ENCODE data around the gene VPS33A. TPM values are rescaled to one million over a fixed set of nuclear protein-coding genes. Genes with fewer than 3 reads are reported as not detected.
"Not testable (repeated sequence)": the region's sequence is repeated elsewhere in the genome, so short reads cannot be mapped to it uniquely, and the experiment has no call there.

The VPS33A gene
- total and polyA plus RNA-seq, 10 of the 15 experiments (the other 5 are each of a cell fraction or from before 2014, with no cell fraction given): 7.7 to 33.6 (median 21.6) TPM

DNA sequence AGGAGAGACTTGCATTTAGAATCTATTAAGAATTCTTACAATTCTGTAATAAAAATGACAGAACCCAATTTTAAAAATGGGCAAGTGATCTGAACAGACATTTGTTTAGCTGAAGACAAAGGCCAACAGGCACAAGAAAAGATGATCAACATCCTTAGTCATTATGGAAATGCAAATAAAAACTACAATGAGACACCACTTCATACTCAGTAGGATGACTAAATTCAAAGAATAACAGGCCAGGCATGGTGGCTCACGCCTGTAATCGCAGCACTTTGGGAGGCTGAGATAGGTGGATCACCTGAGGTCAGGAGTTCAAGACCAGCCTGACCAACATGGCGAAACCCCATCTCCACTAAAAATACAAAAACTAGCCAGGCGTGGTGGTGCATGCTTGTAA is 7.8 kb downstream of the VPS33A start:
- ATAC-seq; H3K27ac ChIP-seq (ENCODE audit: control insufficient read depth, insufficient read depth); H3K4me3 ChIP-seq; H3K9ac ChIP-seq (ENCODE audit: control insufficient read depth, insufficient read depth, low read length); in situ Hi-C loops (cut with MboI); H3K79me2 ChIP-seq (ENCODE audit: control insufficient read depth, insufficient read depth, low read length); BruUV-seq (replicated peaks); POLR2A ChIA-PET; H3K4me1 ChIP-seq (ENCODE audit: control insufficient read depth, insufficient read depth, low read length); H3K27me3 ChIP-seq (replicated peaks in 1 of 2; ENCODE audit: control insufficient read depth in 2 of 2, insufficient read depth in 2 of 2, low read length in 1 of 2); DNase-seq (ENCODE audit: low read depth, low spot score); H3K9me3 ChIP-seq (replicated peaks; ENCODE audit: control insufficient read depth, insufficient read depth, low read length); H3K4me2 ChIP-seq (ENCODE audit: control insufficient read depth, insufficient read depth); FAIRE-seq; SMC1A ChIA-PET (ENCODE audit: uncharacterized antibody, unreplicated experiment); RAD21 ChIA-PET (ENCODE audit: unreplicated experiment); H2AFZ ChIP-seq (ENCODE audit: control insufficient read depth, low read depth, low read length); H4K20me1 ChIP-seq (ENCODE audit: control insufficient read depth, insufficient read depth); intact Hi-C loops (cut with micrococcal nuclease; ENCODE audit: unreplicated experiment): not testable (repeated sequence)
- WGBS (ENCODE audit: insufficient coverage, insufficient replicate concordance, low lambda C conversion rate, missing lambda C conversion rate): 97% methylated on average over 4 of the region's 4 CpGs
- CTCF ChIA-PET: interaction anchor here (1.7 kb wide), 1 partner anchor 78 kb away, joined by 5 read pairs; no protein-coding TSS in a partner anchor
- H3K36me3 ChIP-seq (ENCODE audit: control insufficient read depth in 2 of 2, insufficient read depth in 2 of 2, low read length in 1 of 2): peaks cover 0 to 12% of the 10 kb centered on the region in 2 experiments; a peak in 1 of 4 replicates

- POLR2A ChIA-PET: no interaction called here
- TF ChIP-seq YBX1 (IDR thresholded peaks at IDR 0.05) (no peak), EED (IDR thresholded peaks at IDR 0.05; ENCODE audit: low read depth) (no peak), FOS (IDR thresholded peaks at IDR 0.05; ENCODE audit: borderline replicate concordance, extremely low read depth, insufficient read length) (no peak), MEF2B (IDR thresholded peaks at IDR 0.05; ENCODE audit: partially characterized antibody, poor library complexity, severe bottlenecking) (no peak), POLR2AphosphoS2 (IDR thresholded peaks at IDR 0.05; ENCODE audit: low read depth, low read length) (no peak), SMAD5 (IDR thresholded peaks at IDR 0.05; ENCODE audit: low read depth) (no peak), ASH2L (IDR thresholded peaks at IDR 0.05; ENCODE audit: borderline replicate concordance, low read depth) (no peak), RB1 (IDR thresholded peaks at IDR 0.05; ENCODE audit: borderline replicate concordance) (no peak), SUZ12 (IDR thresholded peaks at IDR 0.05; ENCODE audit: unreplicated experiment) (no peak), EP300 (IDR thresholded peaks at IDR 0.05; ENCODE audit: borderline replicate concordance in 1 of 2, control insufficient read depth in 1 of 2, low read depth in 2 of 2, low read length in 2 of 2) (no peak), PAX5 (IDR thresholded peaks at IDR 0.05; ENCODE audit: borderline replicate concordance, low read depth, low read length) (no peak)
- TF ChIP-seq, protein P1, sequence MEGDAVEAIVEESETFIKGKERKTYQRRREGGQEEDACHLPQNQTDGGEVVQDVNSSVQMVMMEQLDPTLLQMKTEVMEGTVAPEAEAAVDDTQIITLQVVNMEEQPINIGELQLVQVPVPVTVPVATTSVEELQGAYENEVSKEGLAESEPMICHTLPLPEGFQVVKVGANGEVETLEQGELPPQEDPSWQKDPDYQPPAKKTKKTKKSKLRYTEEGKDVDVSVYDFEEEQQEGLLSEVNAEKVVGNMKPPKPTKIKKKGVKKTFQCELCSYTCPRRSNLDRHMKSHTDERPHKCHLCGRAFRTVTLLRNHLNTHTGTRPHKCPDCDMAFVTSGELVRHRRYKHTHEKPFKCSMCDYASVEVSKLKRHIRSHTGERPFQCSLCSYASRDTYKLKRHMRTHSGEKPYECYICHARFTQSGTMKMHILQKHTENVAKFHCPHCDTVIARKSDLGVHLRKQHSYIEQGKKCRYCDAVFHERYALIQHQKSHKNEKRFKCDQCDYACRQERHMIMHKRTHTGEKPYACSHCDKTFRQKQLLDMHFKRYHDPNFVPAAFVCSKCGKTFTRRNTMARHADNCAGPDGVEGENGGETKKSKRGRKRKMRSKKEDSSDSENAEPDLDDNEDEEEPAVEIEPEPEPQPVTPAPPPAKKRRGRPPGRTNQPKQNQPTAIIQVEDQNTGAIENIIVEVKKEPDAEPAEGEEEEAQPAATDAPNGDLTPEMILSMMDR (IDR thresholded peaks at IDR 0.05 in 2 of 3, conservative IDR thresholded peaks at IDR 0.05 in 1 of 3; ENCODE audit: control insufficient read depth in 2 of 3, extremely low read depth in 1 of 3, insufficient read depth in 1 of 3, low read depth in 3 of 3, low read length in 3 of 3): no peak
Observed at GRCh38 chr12:122250536-122250935, 15.8 kb downstream of the VPS33A start.

More at GRCh38 chr12:122250536-122250935, 15.8 kb downstream of the VPS33A start:
- WGBS (ENCODE audit: insufficient coverage, insufficient replicate concordance, low lambda C conversion rate, missing lambda C conversion rate): 100% methylated on average over 8 of the region's 8 CpGs
- no peak overlapping the region for H3K4me2 ChIP-seq (ENCODE audit: control insufficient read depth, insufficient read depth)
- H3K27ac ChIP-seq (ENCODE audit: control insufficient read depth, insufficient read depth): no peak overlapping the region
- FAIRE-seq (no peak), DNase-seq (ENCODE audit: low read depth, low spot score) (no peak), ATAC-seq (no peak)
- CTCF ChIA-PET: no interaction called here
- RAD21 ChIA-PET (ENCODE audit: unreplicated experiment): no interaction called here
- H3K4me1 ChIP-seq (ENCODE audit: control insufficient read depth, insufficient read depth, low read length): peaks cover under 1% of the 10 kb centered on the region
- no peak overlapping the region for H3K9ac ChIP-seq (ENCODE audit: control insufficient read depth, insufficient read depth, low read length)
- no TSS peak for BruUV-seq (replicated peaks)
- H3K9me3 ChIP-seq (replicated peaks; ENCODE audit: control insufficient read depth, insufficient read depth, low read length): no peaks in the 10 kb centered on the region
- H3K79me2 ChIP-seq (ENCODE audit: control insufficient read depth, insufficient read depth, low read length): no peaks in the 10 kb centered on the region
- H3K4me3 ChIP-seq: no peak overlapping the region
- H3K36me3 ChIP-seq (ENCODE audit: control insufficient read depth in 2 of 2, insufficient read depth in 2 of 2, low read length in 1 of 2): no peaks in the 10 kb centered on the region; a peak in 2 of 4 replicates
- SMC1A ChIA-PET (ENCODE audit: uncharacterized antibody, unreplicated experiment): no interaction called here
- H4K20me1 ChIP-seq (ENCODE audit: control insufficient read depth, insufficient read depth): no peaks in the 10 kb centered on the region
- no peaks in the 10 kb centered on the region for H3K27me3 ChIP-seq (replicated peaks in 1 of 2; ENCODE audit: control insufficient read depth in 2 of 2, insufficient read depth in 2 of 2, low read length in 1 of 2)
- in situ Hi-C loops (cut with MboI) (no loop called here), intact Hi-C loops (cut with micrococcal nuclease; ENCODE audit: unreplicated experiment) (no loop called here)
- no peak overlapping the region for H2AFZ ChIP-seq (ENCODE audit: control insufficient read depth, low read depth, low read length)
